ENCODE data around the gene CCDC12.
"Not testable (repeated sequence)": the region's sequence is repeated elsewhere in the genome, so short reads cannot be mapped to it uniquely, and the experiment has no call there.

CCDC12 gene

GRCh38 chr3:46918634-46919033 is 57.9 kb downstream of the CCDC12 start:
- no peak for DNase-seq

GRCh38 chr3:46918202-46918601 is 58.3 kb downstream of the CCDC12 start:
- DNase-seq: no peak

- DNase-seq: no peak
These were observed 59.3 kb downstream of the CCDC12 start for GRCh38 chr3:46917257-46917656.

- DNase-seq: no peak
These were observed 59.7 kb downstream of the CCDC12 start for GRCh38 chr3:46916799-46917198.

- no peak for DNase-seq
These were observed 60.3 kb downstream of the CCDC12 start for GRCh38 chr3:46916278-46916677.

GRCh38 chr3:46915297-46915822 is 61.2 kb downstream of the CCDC12 start:
- no peak for DNase-seq

GRCh38 chr3:46914849-46915248 is 61.7 kb downstream of the CCDC12 start:
- DNase-seq: no peak

- DNase-seq: no peak
These were observed 62.9 kb downstream of the CCDC12 start for GRCh38 chr3:46913644-46914043.

GRCh38 chr3:46912986-46913385 is 63.6 kb downstream of the CCDC12 start:
- DNase-seq: no peak

- DNase-seq: not testable (repeated sequence)
These were observed 65.6 kb downstream of the CCDC12 start for GRCh38 chr3:46910914-46911313.

GRCh38 chr3:46910166-46910760 is 66.3 kb downstream of the CCDC12 start:
- no peak for DNase-seq

- DNase-seq: peak; percentile 82
These were observed 66.9 kb downstream of the CCDC12 start for GRCh38 chr3:46909535-46910161.

- DNase-seq: no peak
These were observed 67.5 kb downstream of the CCDC12 start for GRCh38 chr3:46908986-46909534.

GRCh38 chr3:46908294-46908985 is 68.1 kb downstream of the CCDC12 start:
- DNase-seq: no peak

GRCh38 chr3:46907960-46908293 is 68.6 kb downstream of the CCDC12 start:
- no peak for DNase-seq

- no peak for DNase-seq
These were observed 69.3 kb downstream of the CCDC12 start for GRCh38 chr3:46907271-46907670.

GRCh38 chr3:46906471-46907058 is 70.0 kb downstream of the CCDC12 start:
- DNase-seq: no peak

- DNase-seq: no peak
These were observed 70.7 kb downstream of the CCDC12 start for GRCh38 chr3:46905661-46906451.

GRCh38 chr3:46905213-46905560 is 71.4 kb downstream of the CCDC12 start:
- no peak for DNase-seq

- no peak for DNase-seq
These were observed 72.0 kb downstream of the CCDC12 start for GRCh38 chr3:46904303-46905212.

All from inflammatory macrophage treated with lipopolysaccharide for 4 hours (primary cell).